Measurements from ENCODE around the gene GNG3. TPM values are rescaled to one million over a fixed set of nuclear protein-coding genes. Genes with fewer than 3 reads are reported as not detected.
A peak's percentile ranks its signal among the peaks of the same experiment; 100 is the strongest.

Gene GNG3
- polyA plus RNA-seq (2012; ENCODE audit: missing spikeins): 0.76 TPM

- FAIRE-seq (no peak), DNase-seq (ENCODE audit: insufficient read length) (no peak)
- TF ChIP-seq POLR2AphosphoS5 (IDR thresholded peaks at IDR 0.05; ENCODE audit: low read depth, low read length) (no peak), POLR2A (IDR thresholded peaks at IDR 0.05; ENCODE audit: low read depth, low read length) (no peak), TAF1 (IDR thresholded peaks at IDR 0.05; ENCODE audit: borderline replicate concordance, low read depth, low read length) (no peak)
These were observed at the start of gene GNG3, which contains the start of gene BSCL2 for GRCh38 chr11:62707277-62707861. Gene GNG3, plus strand, starts transcription at chr11:62707676. Its CDS starts 620 bp downstream, at chr11:62708296. Gene BSCL2, minus strand, starts transcription at chr11:62707424. Its CDS starts 229 bp downstream, at chr11:62707195.

DNA sequence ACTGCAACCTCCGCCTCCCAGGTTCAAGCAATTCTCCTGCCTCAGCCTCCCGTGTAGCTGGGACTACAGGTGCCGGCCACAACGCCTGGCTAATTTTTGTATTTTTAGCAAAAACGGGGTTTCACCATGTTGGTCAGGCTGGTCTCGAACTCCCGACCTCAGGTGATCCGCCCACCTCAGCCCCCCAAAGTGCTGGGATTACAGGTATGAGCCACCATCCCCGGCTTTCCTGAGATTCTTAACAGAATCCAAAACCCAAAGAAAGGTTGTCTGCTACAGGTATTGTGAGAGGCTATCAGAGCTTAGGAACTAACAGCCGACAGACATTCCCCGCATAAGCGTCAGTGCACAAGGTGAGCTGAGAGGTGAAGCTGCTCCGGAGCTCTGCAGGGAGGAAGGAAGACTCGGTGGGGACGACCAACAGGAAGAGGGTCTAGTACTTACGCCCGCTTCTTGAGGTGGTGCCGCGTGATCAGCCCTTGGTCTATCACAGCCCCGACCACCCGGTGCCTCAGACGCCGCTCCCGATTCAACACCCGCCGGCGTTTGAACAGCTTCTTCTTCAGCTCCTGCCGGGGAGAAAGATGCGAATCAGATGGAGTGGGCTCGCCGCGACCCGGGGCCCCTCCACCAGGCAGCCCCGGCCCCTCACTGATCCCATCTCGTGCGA, 42.9 kb upstream of the GNG3 start:
- DNase-seq (ENCODE audit: insufficient read length) (peak; percentile 53), FAIRE-seq (peak; percentile 38)
- TF ChIP-seq TAF1 (IDR thresholded peaks at IDR 0.05; ENCODE audit: borderline replicate concordance, low read depth, low read length): peak; percentile 50; the same call in 1 of the 2 replicates
- no peak for TF ChIP-seq POLR2A (IDR thresholded peaks at IDR 0.05; ENCODE audit: low read depth, low read length)

- peak; percentile 93 for DNase-seq (ENCODE audit: insufficient read length)
- TF ChIP-seq POLR2AphosphoS5 (IDR thresholded peaks at IDR 0.05; ENCODE audit: low read depth, low read length) (peak; percentile 99), POLR2A (IDR thresholded peaks at IDR 0.05; ENCODE audit: low read depth, low read length) (peak; percentile 99), TAF1 (IDR thresholded peaks at IDR 0.05; ENCODE audit: borderline replicate concordance, low read depth, low read length) (peak; percentile 98)
- peak; percentile 85 for FAIRE-seq
These were observed 42.3 kb upstream of the GNG3 start, which contains the start of the genes C11orf98 and CSKMT for GRCh38 chr11:62665075-62665598. Gene C11orf98, minus strand, starts transcription at chr11:62665210. Its CDS starts 41 bp downstream, at chr11:62665169. Gene CSKMT, plus strand, starts transcription at chr11:62665312. Its CDS starts 568 bp downstream, at chr11:62665880.

DNA sequence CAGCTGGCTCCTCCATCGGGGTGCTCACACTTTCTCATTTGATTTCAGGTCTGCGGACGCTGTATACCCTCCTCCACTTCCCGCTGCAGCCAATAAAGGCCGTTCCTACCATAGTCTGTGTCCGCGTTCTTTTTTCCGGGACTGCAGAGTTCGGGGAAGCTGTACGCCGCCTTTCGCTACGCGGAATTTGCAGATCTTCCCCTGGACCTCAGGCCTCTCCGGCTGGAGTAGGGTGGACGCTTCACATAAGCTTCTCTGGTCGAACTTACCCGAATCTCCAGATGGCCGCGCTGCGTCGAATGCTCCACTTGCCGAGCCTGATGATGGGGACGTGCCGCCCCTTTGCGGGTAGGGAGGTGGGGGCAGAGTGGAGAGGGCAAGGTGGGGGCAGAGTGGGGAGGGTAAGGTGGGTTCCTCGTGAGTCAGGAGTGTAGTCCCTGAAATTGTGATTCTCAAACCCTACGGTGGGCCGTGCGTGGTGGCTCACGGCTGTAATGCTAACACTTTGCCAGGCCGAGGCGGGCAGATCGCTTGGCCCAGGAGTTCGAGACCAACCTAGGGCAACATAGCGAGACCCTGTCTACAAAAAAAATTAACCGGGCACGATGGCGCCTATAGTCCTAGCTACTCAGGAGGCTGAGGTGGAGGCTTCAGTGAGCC, 41.7 kb upstream of the GNG3 start:
- FAIRE-seq (peak; percentile 21), DNase-seq (ENCODE audit: insufficient read length) (no peak)
- TF ChIP-seq TAF1 (IDR thresholded peaks at IDR 0.05; ENCODE audit: borderline replicate concordance, low read depth, low read length) (peak; percentile 53; the same call in 1 of the 2 replicates), POLR2AphosphoS5 (IDR thresholded peaks at IDR 0.05; ENCODE audit: low read depth, low read length) (no peak; the same call in 1 of the 2 replicates), POLR2A (IDR thresholded peaks at IDR 0.05; ENCODE audit: low read depth, low read length) (no peak)

DNA sequence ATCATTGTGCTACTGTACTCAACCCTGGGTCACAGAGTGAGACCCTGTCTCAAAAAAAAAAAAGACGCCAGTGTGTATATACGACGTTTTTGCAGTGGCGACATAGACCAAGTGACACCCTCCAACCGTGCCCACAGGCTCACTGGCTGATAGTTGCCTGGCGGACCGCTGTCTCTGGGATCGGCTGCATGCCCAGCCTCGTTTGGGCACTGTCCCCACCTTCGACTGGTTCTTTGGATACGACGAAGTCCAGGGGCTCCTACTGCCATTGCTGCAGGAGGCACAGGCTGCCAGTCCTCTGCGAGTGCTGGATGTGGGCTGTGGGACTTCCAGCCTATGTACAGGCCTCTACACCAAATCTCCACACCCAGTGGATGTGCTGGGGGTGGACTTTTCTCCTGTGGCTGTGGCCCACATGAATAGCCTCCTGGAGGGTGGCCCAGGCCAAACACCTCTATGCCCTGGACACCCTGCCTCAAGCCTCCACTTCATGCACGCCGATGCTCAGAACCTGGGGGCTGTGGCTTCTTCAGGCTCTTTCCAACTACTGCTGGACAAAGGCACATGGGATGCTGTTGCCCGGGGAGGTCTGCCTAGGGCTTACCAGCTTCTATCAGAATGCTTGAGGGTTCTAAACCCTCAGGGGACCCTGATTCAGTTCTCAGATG, 41.1 kb upstream of the GNG3 start:
- no peak for DNase-seq (ENCODE audit: insufficient read length)
- TF ChIP-seq POLR2AphosphoS5 (IDR thresholded peaks at IDR 0.05; ENCODE audit: low read depth, low read length) (peak; percentile 69), TAF1 (IDR thresholded peaks at IDR 0.05; ENCODE audit: borderline replicate concordance, low read depth, low read length) (no peak), POLR2A (IDR thresholded peaks at IDR 0.05; ENCODE audit: low read depth, low read length) (peak; percentile 37)
- no peak for FAIRE-seq

- DNase-seq (ENCODE audit: insufficient read length) (no peak), FAIRE-seq (no peak)
- TF ChIP-seq TAF1 (IDR thresholded peaks at IDR 0.05; ENCODE audit: borderline replicate concordance, low read depth, low read length) (no peak), POLR2A (IDR thresholded peaks at IDR 0.05; ENCODE audit: low read depth, low read length) (no peak), POLR2AphosphoS5 (IDR thresholded peaks at IDR 0.05; ENCODE audit: low read depth, low read length) (no peak)
These were observed 40.0 kb upstream of the GNG3 start for GRCh38 chr11:62667460-62667859.

- TF ChIP-seq POLR2A (IDR thresholded peaks at IDR 0.05; ENCODE audit: low read depth, low read length): no peak; the same call in 1 of the 2 replicates
- TF ChIP-seq POLR2AphosphoS5 (IDR thresholded peaks at IDR 0.05; ENCODE audit: low read depth, low read length): no peak
- TF ChIP-seq TAF1 (IDR thresholded peaks at IDR 0.05; ENCODE audit: borderline replicate concordance, low read depth, low read length): no peak
- DNase-seq (ENCODE audit: insufficient read length): no peak
- FAIRE-seq: no peak
These were observed 37.9 kb upstream of the GNG3 start for GRCh38 chr11:62669420-62670161.

- TF ChIP-seq POLR2A (IDR thresholded peaks at IDR 0.05; ENCODE audit: low read depth, low read length) (no peak), POLR2AphosphoS5 (IDR thresholded peaks at IDR 0.05; ENCODE audit: low read depth, low read length) (no peak), TAF1 (IDR thresholded peaks at IDR 0.05; ENCODE audit: borderline replicate concordance, low read depth, low read length) (no peak)
- DNase-seq (ENCODE audit: insufficient read length) (no peak), FAIRE-seq (no peak)
These were observed 36.3 kb upstream of the GNG3 start for GRCh38 chr11:62671236-62671607.

DNA sequence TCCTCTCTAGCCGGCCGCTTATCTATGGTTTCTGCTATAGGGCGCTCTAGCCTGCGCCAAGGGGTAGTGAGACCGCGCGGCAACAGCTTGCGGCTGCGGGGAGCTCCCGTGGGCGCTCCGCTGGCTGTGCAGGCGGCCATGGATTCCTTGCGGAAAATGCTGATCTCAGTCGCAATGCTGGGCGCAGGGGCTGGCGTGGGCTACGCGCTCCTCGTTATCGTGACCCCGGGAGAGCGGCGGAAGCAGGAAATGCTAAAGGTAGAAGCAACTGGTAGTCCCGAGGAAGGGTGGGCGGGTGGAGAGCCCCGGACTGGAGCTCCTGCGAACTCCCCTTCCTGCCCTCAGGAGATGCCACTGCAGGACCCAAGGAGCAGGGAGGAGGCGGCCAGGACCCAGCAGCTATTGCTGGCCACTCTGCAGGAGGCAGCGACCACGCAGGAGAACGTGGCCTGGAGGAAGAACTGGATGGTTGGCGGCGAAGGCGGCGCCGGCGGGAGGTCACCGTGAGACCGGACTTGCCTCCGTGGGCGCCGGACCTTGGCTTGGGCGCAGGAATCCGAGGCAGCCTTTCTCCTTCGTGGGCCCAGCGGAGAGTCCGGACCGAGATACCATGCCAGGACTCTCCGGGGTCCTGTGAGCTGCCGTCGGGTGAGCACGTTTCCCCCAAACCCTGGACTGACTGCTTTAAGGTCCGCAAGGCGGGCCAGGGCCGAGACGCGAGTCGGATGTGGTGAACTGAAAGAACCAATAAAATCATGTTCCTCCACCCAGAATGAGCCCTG, 35.7 kb upstream of the GNG3 start, which contains the start of the genes LBHD1 and UQCC3:
Gene LBHD1, minus strand, starts transcription at position 660 of the 782 bp plus-strand sequence. CDS start 2,236 bp downstream, outside the sequence.
Gene UQCC3, plus strand, starts transcription at position 66 of the 782 bp plus-strand sequence. Its CDS starts 73 bp downstream, at position 139.
- peak; percentile 80 for FAIRE-seq
- DNase-seq (ENCODE audit: insufficient read length): peak; percentile 78
- TF ChIP-seq TAF1 (IDR thresholded peaks at IDR 0.05; ENCODE audit: borderline replicate concordance, low read depth, low read length) (peak; percentile 70), POLR2AphosphoS5 (IDR thresholded peaks at IDR 0.05; ENCODE audit: low read depth, low read length) (peak; percentile 80), POLR2A (IDR thresholded peaks at IDR 0.05; ENCODE audit: low read depth, low read length) (peak; percentile 79)

Measured in GM12892 (cell line).